ENCODE measurements around the gene FMNL1.
A peak's percentile ranks its signal among the peaks of the same experiment; 100 is the strongest.

FMNL1 gene

GRCh38 chr17:45261577-45262515, 40.2 kb downstream of the FMNL1 start, which contains the start of gene SPATA32:
Gene SPATA32, minus strand, starts transcription at chr17:45262094. Its CDS starts 78 bp downstream, at chr17:45262016.
- DNase-seq: peak in 1 of 2 donors; percentile 14

- DNase-seq: no peak
Observed at GRCh38 chr17:45262516-45263476, 41.1 kb downstream of the FMNL1 start.

GRCh38 chr17:45263477-45263860, 41.8 kb downstream of the FMNL1 start:
- no peak for DNase-seq

- no peak for DNase-seq
Observed at GRCh38 chr17:45264430-45264829, 42.7 kb downstream of the FMNL1 start.

- no peak for DNase-seq
Observed at GRCh38 chr17:45264988-45265387, 43.3 kb downstream of the FMNL1 start.

GRCh38 chr17:45265821-45266220, 44.1 kb downstream of the FMNL1 start:
- peak; percentile 59 to 83 for DNase-seq

GRCh38 chr17:45266372-45266926, 44.8 kb downstream of the FMNL1 start:
- no peak for DNase-seq

GRCh38 chr17:45267436-45268055, 45.9 kb downstream of the FMNL1 start:
- DNase-seq: no peak

- no peak for DNase-seq
Observed at GRCh38 chr17:45269912-45270311, 48.2 kb downstream of the FMNL1 start.

- DNase-seq: peak in 1 of 2 donors; percentile 31
Observed at GRCh38 chr17:45270828-45271418, 49.2 kb downstream of the FMNL1 start.

GRCh38 chr17:45271603-45272002, 49.9 kb downstream of the FMNL1 start:
- DNase-seq: no peak

- no peak for DNase-seq
Observed at GRCh38 chr17:45273551-45273957, 51.9 kb downstream of the FMNL1 start.

- DNase-seq: no peak
Observed at GRCh38 chr17:45274033-45274432, 52.3 kb downstream of the FMNL1 start.

- DNase-seq: no peak
Observed at GRCh38 chr17:45276031-45276430, 54.3 kb downstream of the FMNL1 start.

GRCh38 chr17:45277216-45277849, 55.6 kb downstream of the FMNL1 start:
- peak; percentile 84 to 98 for DNase-seq

- no peak for DNase-seq
Observed at GRCh38 chr17:45277992-45278391, 56.3 kb downstream of the FMNL1 start.

GRCh38 chr17:45279898-45280297, 58.2 kb downstream of the FMNL1 start:
- DNase-seq: no peak

- DNase-seq: no peak
Observed at GRCh38 chr17:45282683-45283644, 61.3 kb downstream of the FMNL1 start.

- no peak for DNase-seq
Observed at GRCh38 chr17:45283711-45284110, 62.0 kb downstream of the FMNL1 start.

Measured in inflammatory macrophage treated with lipopolysaccharide for 1 hour (primary cell).